Measurements from ENCODE around the gene AGPAT4.
"Not testable (repeated sequence)": the region's sequence is repeated elsewhere in the genome, so short reads cannot be mapped to it uniquely, and the experiment has no call there.

AGPAT4 gene

DNA sequence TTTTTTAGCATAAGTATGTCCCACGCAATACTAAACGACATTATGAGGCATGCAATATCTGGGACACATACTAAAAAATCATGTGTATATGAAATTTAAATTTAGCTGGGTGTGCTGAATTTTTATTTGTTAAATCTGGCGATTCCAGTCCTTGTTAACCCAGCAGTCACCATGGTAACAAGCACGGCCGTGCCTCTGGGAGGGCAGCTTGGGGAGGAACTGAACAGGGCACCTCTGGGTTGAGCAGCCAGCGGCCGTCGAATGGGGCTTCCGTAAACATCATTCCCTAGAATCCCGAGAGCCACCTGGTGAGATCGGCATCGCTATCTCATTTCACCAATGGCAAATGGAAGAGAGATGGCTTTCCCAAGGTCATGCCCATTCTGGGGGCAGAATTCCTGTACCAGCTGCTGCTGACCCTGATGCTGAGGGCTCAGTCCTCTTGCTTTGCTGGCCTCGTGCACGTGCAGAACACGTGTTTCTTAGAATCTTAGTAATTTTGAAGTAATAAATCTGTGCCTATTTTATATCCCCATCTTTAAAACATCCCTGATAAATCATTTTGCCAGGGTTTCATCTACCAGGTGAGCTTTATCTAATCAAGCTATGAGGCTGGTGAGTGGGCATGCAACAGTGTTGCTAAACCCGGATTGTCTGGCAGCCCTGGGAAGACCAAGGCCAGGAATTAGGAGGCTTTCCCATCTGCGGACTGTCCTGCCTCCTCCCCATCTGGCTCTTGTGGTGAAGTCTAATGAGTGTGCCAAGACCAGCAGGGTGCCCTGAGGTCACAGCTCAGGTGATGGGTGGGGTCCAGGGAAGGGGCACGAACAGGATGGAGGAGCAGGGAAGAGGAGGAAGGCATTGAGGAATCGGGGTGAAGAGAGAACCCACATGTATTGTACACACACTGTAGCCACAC, 85.1 kb downstream of the AGPAT4 start:
- no peak overlapping the region for H3K4me3 ChIP-seq
- H3K27ac ChIP-seq = no peak overlapping the region

DNA sequence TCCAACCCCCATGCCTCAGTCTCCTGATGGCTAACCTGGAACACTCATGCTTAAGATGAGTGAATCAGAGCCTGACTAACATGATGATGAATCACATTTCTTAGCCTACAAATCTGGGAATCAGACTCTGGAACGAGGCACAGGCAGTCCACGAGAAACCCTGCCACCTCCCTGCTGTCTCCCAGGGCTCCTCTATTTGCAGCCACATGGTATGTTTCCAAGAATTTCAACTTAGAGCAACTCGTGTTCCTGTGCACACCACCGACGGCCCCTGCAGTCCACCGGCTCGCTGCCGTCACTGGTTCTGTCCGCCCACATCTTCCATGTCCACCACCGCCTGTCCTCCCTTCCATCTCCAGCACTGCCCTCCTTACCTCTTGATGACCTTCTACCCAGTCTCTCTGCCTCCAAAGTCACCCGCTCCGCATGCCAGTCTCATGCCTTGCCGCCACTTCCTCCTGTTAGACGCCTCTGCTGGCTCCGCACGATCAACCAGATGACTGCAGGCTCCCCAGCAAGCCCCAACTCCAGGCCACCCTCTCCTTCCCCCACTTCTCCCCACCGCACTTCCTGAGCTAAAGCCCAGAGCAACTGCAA, 87.6 kb downstream of the AGPAT4 start:
- Histone ChIP-seq H3K27ac (peak overlapping the region in 5 of 21 experiments; percentile 9 to 52 (median 37)), H3K4me3 (no peak overlapping the region)

DNA sequence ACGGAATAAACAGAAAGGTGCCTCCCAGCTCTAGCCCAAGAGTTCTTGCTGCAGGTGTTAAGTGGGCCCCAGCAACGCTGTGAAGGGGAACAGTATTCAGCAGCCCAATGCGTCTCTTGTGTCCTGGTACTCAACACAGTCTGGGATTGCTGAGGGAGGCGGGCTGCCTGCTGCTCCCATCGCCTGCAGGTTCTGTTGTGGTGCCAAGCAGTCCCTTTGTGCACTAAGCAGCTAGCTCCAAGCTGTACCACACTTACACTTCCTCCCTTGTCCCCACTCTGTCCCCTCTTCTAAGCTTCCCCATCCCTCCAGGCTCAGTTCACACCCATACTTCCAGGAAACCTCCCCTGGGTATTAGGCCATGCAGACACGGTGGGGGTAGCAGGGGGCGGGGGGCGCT, 92.7 kb downstream of the AGPAT4 start:
- no peak overlapping the region for H3K27ac ChIP-seq
- H3K4me3 ChIP-seq = no peak overlapping the region

DNA sequence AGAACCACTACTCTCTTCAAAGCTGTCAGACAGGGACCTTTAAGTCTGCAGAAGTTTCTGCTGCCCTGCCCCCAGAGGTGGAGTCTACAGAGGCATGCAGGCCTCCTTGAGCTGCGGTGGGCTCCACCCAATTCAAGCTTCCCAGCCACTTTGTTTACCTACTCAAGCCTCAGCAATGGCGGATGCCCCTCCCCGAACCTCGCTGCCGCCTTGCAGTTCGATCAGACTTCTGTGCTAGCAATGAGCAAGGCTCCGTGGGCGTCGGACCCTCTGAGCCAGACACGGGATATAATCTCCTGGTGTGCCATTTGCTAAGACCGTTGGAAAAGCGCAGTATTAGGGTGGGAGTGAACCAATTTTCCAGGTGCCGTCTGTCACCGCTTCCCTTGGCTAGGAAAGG, 95.7 kb downstream of the AGPAT4 start:
- not testable (repeated sequence) for H3K4me3 ChIP-seq, H3K27ac ChIP-seq

DNA sequence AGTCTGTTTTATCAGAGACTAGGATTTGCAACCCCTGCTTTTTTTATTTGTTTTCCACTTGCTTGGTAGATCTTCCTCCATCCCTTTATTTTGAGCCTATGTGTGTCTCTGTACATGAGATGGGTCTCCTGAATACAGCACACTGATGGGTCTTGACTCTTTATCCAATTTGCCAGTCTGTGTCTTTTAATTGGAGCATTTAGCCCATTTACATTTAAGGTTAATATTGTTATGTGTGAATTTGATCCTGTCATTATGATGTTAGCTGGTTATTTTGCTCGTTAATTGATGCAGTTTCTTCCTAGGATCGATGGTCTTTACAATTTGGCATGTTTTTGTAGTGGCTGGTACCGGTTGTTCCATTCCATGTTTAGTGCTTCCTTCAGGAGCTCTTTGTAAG, 97.4 kb downstream of the AGPAT4 start:
- H3K4me3 ChIP-seq, H3K27ac ChIP-seq: not testable (repeated sequence)

DNA sequence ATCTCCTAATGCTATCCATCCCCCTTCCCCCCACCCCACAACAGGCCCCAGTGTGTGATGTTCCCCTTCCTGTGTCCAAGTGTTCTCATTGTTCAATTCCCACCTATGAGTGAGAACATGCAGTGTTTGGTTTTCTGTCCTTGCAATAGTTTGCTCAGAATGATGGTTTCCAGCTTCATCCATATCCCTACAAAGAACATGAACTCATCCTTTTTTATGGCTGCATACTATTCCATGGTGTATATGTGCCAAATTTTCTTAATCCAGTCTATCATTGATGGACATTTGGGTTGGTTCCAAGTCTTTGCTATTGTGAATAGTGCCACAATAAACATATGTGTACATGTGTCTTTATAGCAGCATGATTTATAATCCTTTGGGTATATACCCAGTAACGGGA, 101.1 kb downstream of the AGPAT4 start:
- not testable (repeated sequence) for H3K27ac ChIP-seq, H3K4me3 ChIP-seq

DNA sequence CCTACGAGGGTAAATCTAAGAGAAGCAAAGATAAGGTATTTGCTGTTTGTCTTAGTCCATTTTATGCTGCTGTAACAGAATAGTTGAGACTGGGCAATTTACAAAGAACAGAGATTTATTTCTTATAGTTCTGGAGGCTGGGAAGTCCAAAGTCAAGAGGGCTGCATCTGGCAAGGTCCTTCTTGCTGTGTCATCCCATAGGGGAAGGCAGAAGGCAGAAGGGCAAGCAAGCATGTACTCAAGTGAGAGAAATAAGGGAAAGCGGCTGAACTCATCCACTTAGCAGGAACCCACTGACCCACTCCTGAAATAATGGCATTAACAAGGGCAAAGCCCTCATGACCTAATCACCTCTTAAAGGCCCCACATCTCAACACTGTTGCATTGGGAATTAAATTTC, 102.7 kb downstream of the AGPAT4 start:
- no peak overlapping the region for H3K4me3 ChIP-seq
- H3K27ac ChIP-seq = no peak overlapping the region

DNA sequence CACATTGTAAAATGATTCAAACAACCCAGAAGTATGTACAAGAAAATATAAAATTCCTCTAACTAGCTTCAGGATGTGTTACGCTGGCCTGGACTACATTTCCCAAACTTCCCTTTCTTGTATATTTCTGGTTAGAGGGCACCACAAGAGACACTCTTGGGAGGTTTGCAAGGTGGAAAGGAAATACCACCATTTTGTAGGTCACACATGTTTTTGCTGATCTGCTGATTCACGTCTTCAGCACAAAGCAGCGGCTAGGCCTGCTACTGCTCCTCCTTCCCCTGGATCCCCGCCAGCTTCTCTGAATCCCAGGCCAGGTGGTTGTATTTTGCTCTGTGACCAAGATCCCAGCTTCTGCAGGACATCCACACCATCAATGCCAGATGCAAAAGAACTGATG, 104.2 kb downstream of the AGPAT4 start:
- Histone ChIP-seq H3K27ac (peak overlapping the region in 1 of 21 experiments; percentile 67), H3K4me3 (no peak overlapping the region)

DNA sequence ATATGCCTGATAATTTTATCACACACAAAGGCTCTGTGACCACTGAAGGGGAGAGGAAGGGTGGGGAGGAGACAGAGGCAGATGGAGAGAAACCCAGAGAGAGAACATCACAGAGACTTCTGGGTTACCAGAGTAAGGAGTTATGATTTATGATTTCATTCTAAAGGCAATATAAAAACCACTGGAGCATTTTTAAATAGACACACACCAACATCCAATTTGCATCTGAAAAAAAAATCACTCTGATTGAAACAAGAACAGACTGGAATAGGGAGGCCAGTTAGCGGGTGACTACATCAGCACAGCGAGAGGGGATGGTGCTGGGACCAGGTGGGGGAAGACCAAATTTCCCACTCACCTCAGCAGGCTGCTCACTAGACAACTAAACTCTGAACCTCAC, 104.8 kb downstream of the AGPAT4 start:
- Histone ChIP-seq H3K4me3 (no peak overlapping the region), H3K27ac (peak overlapping the region in 2 of 21 experiments; percentile 12 to 33)

DNA sequence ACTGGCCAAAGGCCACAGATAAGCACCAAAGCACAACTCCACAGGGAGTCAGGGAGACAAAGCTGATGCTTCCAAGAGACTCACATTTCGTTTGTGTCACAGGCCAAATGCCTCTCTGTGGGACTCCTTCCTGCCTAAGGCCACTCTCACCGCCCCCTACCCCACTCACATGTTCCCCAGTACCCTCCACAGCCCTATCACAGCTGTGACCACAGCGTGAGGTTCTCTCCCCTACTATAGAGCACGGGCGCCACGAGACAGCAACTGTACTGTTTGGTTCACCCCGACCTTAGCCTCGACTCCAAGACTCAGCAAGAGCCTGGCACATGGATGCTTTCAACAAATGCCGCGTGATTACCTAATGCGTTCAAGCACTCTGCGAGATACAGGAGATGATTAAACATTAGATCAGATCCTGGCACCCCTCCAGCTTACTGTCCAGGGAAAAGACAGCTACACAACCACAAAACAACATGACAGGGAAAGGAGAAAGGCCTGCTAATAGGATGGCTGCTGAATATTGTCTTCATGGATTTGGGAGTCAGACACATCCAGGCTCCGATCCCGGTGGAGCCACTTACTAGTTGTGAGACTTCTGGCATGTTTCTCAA, 105.5 kb downstream of the AGPAT4 start:
- no peak overlapping the region for H3K27ac ChIP-seq

DNA sequence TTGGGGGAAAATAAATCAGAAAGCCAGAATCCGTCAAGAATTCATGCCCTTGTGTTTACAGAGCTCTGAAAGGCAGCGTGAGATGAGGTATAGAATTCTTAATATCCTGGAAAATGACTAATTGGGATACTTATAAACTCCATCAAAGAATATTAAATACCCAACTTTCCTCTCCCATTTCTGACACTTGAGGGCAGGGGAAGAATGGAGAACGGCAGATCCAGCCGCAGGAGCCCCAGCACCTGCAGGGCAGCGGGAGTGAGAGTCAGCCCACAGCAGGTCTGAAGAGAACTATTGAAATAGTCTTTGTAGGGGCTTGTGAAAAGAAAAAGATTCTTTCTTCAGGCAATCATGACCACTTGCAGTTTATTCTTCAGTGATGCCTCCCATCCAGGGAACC, 107.2 kb downstream of the AGPAT4 start:
- no peak overlapping the region for H3K4me3 ChIP-seq
- no peak overlapping the region for H3K27ac ChIP-seq

More for the DNA sequence above, 105.5 kb downstream of the AGPAT4 start:
- H3K4me3 ChIP-seq = no peak overlapping the region

DNA sequence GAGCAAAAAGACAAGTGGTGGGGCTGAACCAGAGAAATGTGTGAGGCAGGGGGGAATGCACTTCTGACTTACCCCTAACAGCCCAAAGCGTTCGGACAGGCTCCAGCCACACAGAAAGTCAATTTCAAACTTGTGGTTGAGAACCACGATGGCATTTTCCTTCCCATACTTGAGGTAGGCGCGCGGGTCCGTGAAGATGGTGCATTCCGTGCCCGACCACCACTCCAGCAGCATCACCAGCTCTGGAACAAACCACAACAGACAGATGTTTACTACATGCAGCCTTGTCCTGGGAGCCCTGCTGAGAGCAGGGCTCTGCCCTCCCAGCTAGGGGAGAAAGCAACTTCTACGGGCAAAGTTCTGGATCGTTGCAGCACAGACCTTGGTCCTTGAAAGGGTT, 107.7 kb downstream of the AGPAT4 start:
- no peak overlapping the region for H3K27ac ChIP-seq
- H3K4me3 ChIP-seq = no peak overlapping the region

DNA sequence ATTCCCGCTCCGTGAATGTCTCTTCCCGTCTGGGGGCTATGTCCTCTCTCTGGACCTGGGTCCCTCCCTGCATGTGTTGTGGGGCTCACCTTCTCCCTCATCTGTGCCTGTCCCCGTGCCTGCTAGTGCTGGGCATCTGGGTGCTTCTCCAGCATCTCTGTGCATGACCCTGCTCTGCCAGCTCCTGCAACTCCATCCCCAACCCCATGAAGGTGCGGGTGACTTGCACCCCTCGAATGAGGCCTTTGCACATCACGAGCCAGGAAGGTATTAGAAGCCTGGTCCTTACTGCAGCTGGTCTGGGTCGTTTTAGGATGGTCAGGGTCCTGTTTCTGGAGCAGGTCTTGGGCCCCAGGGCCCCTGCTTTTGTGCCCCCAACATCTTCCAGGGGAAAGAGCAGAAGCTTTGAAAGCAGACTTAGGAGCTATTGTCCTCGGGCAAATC, 109.7 kb downstream of the AGPAT4 start:
- no peak overlapping the region for H3K27ac ChIP-seq
- H3K4me3 ChIP-seq = no peak overlapping the region

DNA sequence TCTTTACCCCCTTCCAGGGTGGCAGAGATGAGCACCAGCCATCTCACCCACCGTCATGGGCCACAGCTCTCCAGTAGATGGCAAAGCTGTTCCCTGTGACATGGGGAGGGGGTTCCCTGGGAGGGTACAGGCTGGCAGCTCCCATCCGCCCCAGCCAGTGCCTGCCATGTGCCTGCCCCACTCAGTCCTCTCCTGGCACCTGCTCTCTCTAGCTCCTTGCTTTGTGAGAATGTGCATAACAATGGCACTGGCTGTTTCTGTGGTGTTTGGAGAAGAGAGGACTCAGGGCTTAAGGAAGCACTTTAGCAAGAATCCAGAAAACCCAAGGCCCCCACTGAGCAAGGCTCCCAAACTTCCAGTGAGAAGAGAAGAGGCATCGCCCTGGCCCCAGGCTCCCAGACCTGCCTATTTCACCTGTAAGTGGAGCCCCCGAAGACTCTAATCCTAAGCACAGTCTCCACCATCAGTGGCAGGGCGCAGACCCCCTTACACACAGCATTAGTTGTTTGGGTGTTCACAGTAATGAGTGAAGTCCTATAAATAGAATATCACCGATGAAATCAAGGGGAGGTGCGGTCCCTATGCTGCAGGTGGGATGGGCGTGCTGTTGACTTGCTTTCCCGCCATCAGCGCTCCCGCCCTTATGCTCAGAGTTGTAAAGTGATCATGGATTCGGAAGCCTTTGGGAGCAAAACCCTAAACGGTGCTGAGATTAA, 110.2 kb downstream of the AGPAT4 start:
- Histone ChIP-seq H3K4me3 (no peak overlapping the region), H3K27ac (no peak overlapping the region)

DNA sequence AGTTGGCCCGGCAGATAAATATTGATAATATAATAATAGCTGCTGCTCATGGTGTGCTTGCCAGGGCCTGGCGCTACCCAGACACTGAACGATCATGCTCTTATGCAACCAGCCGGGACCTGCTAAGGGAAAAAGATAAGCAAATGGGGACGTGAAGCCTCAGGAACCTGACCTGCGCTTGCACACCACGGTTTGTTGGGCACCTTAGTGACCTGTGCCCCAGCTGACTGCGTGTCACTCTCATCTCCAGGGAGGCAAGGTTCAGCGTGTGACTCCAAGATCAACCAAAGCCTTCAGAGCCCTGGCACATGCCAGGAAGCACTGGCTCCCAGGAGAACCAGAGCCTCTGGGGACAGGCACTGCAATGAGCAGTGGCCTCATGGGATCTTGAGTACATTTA, 111.1 kb downstream of the AGPAT4 start:
- Histone ChIP-seq H3K4me3 (no peak overlapping the region), H3K27ac (peak overlapping the region in 1 of 21 experiments; percentile 30)

DNA sequence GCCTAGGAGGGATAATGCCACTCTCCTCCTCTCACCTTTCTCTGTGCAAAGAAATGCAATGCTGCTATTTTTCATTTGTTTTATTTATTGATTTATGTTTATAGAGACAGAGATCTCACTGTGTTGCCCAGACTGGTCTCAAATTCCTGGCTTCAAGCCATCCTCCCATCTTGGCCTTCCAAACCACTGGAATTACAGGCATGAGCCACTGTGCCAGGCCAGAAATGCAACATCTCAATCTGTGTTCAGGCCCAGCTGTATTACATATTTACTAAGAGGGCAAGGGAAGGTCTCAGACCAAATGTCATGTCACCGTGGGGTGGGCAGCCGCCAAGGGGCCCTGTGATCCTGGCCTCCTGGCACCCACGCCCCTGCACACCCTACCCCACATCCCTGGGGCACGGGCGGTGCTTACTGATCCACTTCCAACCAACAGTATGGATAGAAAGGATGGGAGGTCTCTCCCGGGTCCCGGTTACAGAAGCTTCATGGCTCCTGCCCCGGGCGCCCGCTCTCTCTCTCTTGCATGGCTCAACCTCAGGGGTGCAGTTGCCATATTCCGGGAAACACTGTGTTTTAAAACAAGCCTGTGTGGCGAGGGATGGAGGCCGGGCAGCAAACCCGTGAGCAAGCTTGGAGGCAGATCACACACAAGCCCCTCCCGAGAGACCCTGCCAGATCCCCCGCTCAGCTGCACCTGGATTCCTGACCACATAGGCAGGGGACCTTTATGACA, 111.8 kb downstream of the AGPAT4 start:
- peak overlapping the region in 3 of 21 experiments; percentile 4 to 30 (median 16) for H3K27ac ChIP-seq

DNA sequence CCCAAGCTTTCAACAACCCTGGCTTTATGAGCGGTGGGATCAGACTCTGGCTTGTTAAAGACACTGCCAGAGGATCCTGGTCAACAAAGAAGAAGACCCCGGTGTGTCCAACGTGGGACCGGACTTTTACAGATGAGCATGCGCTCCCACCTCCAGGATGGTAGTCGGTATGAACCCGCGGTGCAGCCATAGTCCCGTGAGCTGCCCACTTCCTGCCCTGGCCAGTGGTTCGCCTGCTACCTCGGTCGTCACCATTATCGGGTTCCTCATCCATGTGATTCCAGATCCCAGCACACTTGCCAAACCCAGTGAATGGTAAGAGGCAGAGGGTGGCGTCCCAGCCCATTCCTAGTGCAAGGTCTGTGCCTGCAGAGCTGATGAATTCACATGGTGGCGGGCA, 112.7 kb downstream of the AGPAT4 start:
- Histone ChIP-seq H3K27ac (no peak overlapping the region), H3K4me3 (no peak overlapping the region)

More for the DNA sequence above, 111.8 kb downstream of the AGPAT4 start:
- no peak overlapping the region for H3K4me3 ChIP-seq

DNA sequence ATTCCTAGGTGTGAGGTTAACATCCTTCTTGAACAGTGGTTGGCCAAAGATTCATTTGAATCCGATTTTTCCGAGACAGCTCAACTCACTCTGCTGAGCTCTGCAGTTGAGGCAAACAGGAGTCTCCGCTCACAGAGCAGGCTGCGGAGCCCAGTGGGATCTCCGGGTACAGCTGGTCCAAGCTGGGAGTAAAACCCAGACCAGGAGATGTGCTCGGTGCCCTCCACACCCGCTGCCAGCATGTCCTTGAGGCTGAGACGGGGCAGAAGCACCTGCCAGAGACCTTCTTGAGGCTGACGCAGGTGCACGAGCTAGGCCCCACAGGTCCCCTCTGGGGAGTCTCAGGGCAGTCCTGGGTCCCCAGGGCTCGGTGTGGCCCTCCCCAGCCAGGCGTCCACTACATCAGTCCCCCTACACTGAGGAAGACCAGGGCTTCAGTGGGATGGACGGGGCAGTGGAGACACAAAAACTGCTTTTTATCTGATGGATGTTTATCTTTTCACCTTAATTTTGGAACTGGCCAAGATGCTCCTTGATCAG, 119.0 kb downstream of the AGPAT4 start:
- Histone ChIP-seq H3K4me3 (no peak overlapping the region), H3K27ac (no peak overlapping the region)

DNA sequence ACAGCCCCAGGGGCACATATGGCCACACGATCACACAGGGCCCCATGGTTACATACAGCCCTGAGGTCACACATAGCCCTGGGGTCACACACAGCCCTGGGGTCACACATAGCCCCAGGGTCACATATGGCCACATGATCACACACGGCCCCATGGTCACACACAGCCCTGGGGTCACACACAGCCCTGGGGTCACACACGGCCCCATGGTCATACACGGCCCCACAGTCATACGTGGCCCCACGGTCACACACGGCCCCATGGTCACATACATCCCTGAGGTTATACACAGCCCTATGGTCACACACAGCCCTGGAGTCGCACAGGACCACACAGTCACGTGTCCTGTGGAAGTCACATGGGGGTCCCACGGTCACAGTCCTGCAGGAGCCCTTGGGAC, 120.1 kb downstream of the AGPAT4 start:
- no peak overlapping the region for H3K27ac ChIP-seq
- no peak overlapping the region for H3K4me3 ChIP-seq

Measured in skin epidermis (tissue), 12 donors.